B cell (primary cell): ENCODE results near the gene MAPRE3.

Experiments
- CTCF ChIP-seq: fragments of 200-600 bp; IDR thresholded peaks from one replicate; pipeline ENCODE4 v1.8.0; 2022; ENCODE audit warnings: antibody characterized with exemption, mild to moderate bottlenecking
- EZH2 ChIP-seq: IDR thresholded peaks from 2 replicates; pipeline ENCODE4 v1.6.1; 2012; ENCODE audit warnings: borderline replicate concordance, low read depth, mild to moderate bottlenecking, moderate library complexity, low read length; ENCODE audit not compliant: insufficient read depth, poor library complexity, severe bottlenecking

- TF ChIP-seq CTCF (no peak), EZH2 (no peak)
Observed at GRCh38 chr2:26940001-26940400, 30.4 kb upstream of the MAPRE3 start.
